Neuronal stem cell (in vitro differentiated cells): ENCODE data around the gene XYLT2.

Experiments
- DNase-seq: peaks from one replicate; pipeline ENCODE4 v3.0.0-alpha.2; 2013; ENCODE audit warnings: low spot score
- H2AFZ ChIP-seq: one replicate; pipeline ENCODE4 v1.6.1; 2013; ENCODE audit warnings: mild to moderate bottlenecking, low read length, inconsistent platforms
- H2AK5ac ChIP-seq: 2 replicates; pipeline ENCODE4 v1.6.1; 2013; ENCODE audit warnings: low read depth, mild to moderate bottlenecking, inconsistent platforms, low read length, moderate library complexity, mixed read lengths
- H2BK120ac ChIP-seq: 2 replicates; pipeline ENCODE4 v1.6.1; 2013; ENCODE audit warnings: low read depth, mild to moderate bottlenecking, inconsistent platforms, low read length, moderate library complexity, mixed read lengths
- H2BK12ac ChIP-seq: one replicate; pipeline ENCODE4 v1.6.1; 2013; ENCODE audit warnings: low read length, inconsistent platforms
- H2BK15ac ChIP-seq: 2 replicates; pipeline ENCODE4 v1.6.1; 2013; ENCODE audit warnings: mild to moderate bottlenecking, low read length, inconsistent platforms, mixed read lengths
- H2BK5ac ChIP-seq: one replicate; pipeline ENCODE4 v1.6.1; 2013; ENCODE audit warnings: inconsistent platforms, mild to moderate bottlenecking, low read length, moderate library complexity
- H3K14ac ChIP-seq: one replicate; pipeline ENCODE4 v1.6.1; 2013; ENCODE audit warnings: low read length, inconsistent platforms
- H3K18ac ChIP-seq: 2 replicates; pipeline ENCODE4 v1.6.1; 2013; ENCODE audit warnings: low read length, inconsistent platforms
- H3K23ac ChIP-seq: 2 replicates; pipeline ENCODE4 v1.6.1; 2013; ENCODE audit warnings: low read depth, mild to moderate bottlenecking, mixed read lengths, low read length, inconsistent platforms; ENCODE audit not compliant: poor library complexity
- H3K27ac ChIP-seq: replicated peaks from 3 replicates; pipeline ENCODE4 v1.5.1; 2013; ENCODE audit warnings: low read length, inconsistent platforms
- H3K27me3 ChIP-seq, 3 experiments: 2 replicates each; pipeline ENCODE4 v1.6.1; 2013; ENCODE audit warnings: low read length in 3 of 3, mild to moderate bottlenecking in 2 of 3, inconsistent platforms in 1 of 3, low read depth in 1 of 3, mixed read lengths in 1 of 3, moderate library complexity in 1 of 3; ENCODE audit not compliant: control insufficient read depth in 3 of 3, insufficient read depth in 3 of 3
- H3K36me3 ChIP-seq, 2 donors: replicated peaks in 1 of 2; 2 replicates each; pipeline ENCODE4 v1.6.1; 2013; ENCODE audit warnings: low read length in 2 of 2; ENCODE audit not compliant: control insufficient read depth in 2 of 2, insufficient read depth in 2 of 2
- H3K4ac ChIP-seq: 2 replicates; pipeline ENCODE4 v1.6.1; 2013; ENCODE audit warnings: inconsistent platforms, mild to moderate bottlenecking, low read length, moderate library complexity
- H3K4me1 ChIP-seq, 2 donors: 1 replicate in 1 of 2; 2 replicates in 1 of 2; pipeline ENCODE4 v1.6.1; 2013; ENCODE audit warnings: low read length in 2 of 2, low read depth in 1 of 2; ENCODE audit not compliant: control insufficient read depth in 2 of 2, insufficient read depth in 1 of 2
- H3K4me2 ChIP-seq: one replicate; pipeline ENCODE4 v1.6.1; 2013; ENCODE audit warnings: mild to moderate bottlenecking, low read length, inconsistent platforms; ENCODE audit not compliant: insufficient read depth, poor library complexity, severe bottlenecking
- H3K4me3 ChIP-seq, 2 donors: 2 replicates each; pipeline ENCODE4 v1.5.1; 2013; ENCODE audit warnings: low read length in 2 of 2, mild to moderate bottlenecking in 2 of 2, inconsistent platforms in 1 of 2, moderate library complexity in 1 of 2
- H3K79me1 ChIP-seq: one replicate; pipeline ENCODE4 v1.6.1; 2013; ENCODE audit warnings: low read depth, mild to moderate bottlenecking, inconsistent platforms, low read length, moderate library complexity
- H3K9ac ChIP-seq: one replicate; pipeline ENCODE4 v1.6.1; 2013; ENCODE audit warnings: mild to moderate bottlenecking, low read depth, low read length, inconsistent platforms; ENCODE audit not compliant: poor library complexity
- H3K9me3 ChIP-seq, 2 donors: replicated peaks in 1 of 2; 2 replicates each; pipeline versions ENCODE3 to v1.6.1; 2013; ENCODE audit warnings: low read length in 2 of 2, mild to moderate bottlenecking in 2 of 2, inconsistent platforms in 1 of 2, low read depth in 1 of 2, mixed read lengths in 1 of 2, moderate library complexity in 1 of 2; ENCODE audit not compliant: control insufficient read depth in 2 of 2, insufficient read depth in 1 of 2
- H4K8ac ChIP-seq: one replicate; pipeline ENCODE4 v1.6.1; 2013; ENCODE audit warnings: low read depth, mild to moderate bottlenecking, inconsistent platforms, low read length, moderate library complexity
- H4K91ac ChIP-seq: one replicate; pipeline ENCODE4 v1.6.1; 2013; ENCODE audit warnings: low read length, low read depth, mild to moderate bottlenecking, inconsistent platforms; ENCODE audit not compliant: poor library complexity
- WGBS, 2 donors: extraction: QIAGEN DNeasy Blood & Tissue Kit; methylation state at CpG; one replicate each; pipeline ENCODE4 v1.1.7; 2013; ENCODE audit warnings: missing lambda C conversion rate in 2 of 2, mixed read lengths in 1 of 2; ENCODE audit not compliant: insufficient read length in 2 of 2, insufficient replicate concordance in 1 of 2; ENCODE audit errors: extremely low coverage in 2 of 2; 5-methylcytosine and 5-hydroxymethylcytosine counted together

The XYLT2 gene

DNA sequence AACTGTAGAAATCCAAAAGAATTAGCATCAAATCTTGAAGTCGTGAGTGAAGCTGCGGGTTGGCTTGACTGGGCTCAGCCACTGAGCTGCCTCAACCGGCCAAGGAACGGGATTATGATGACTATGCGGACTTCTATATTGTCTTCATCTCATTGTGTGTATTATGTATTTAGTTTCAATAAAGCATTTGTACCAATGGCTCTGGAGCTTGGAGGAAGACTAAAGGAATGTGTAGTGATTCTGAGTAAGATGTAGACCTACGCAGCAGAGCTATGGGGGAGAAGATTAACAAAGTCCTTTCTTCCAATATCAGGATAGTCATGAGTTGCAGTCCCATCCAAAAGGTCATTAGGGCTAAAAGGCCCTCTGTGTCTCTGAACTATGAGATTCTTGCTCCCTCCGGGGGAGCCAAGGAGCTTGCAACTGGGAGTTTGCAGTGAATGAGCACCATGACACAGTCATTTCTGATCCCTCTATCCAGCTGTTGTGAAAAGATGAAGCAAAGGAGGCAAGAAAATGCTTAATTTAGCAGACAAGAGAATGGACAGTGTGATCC is 35.4 kb downstream of the XYLT2 start:
- Histone ChIP-seq H3K9ac (no peak overlapping the region), H3K4me2 (no peak overlapping the region), H2BK15ac (no peak overlapping the region), H3K4ac (no peak overlapping the region), H2BK120ac (no peak overlapping the region), H3K27ac (no peak overlapping the region), H2BK12ac (no peak overlapping the region), H3K4me3 (no peak overlapping the region), H3K36me3 (peaks cover 51 to 95% of the 10 kb centered on the region in 2 donors), H2BK5ac (no peak overlapping the region), H3K18ac (no peak overlapping the region), H3K23ac (no peak overlapping the region), H2AFZ (no peak overlapping the region), H2AK5ac (no peak overlapping the region), H4K8ac (no peak overlapping the region), H3K4me1 (no peaks in the 10 kb centered on the region), H3K14ac (no peak overlapping the region), H3K9me3 (no peaks in the 10 kb centered on the region), H4K91ac (no peak overlapping the region), H3K79me1 (no peaks in the 10 kb centered on the region), H3K27me3 (no peaks in the 10 kb centered on the region)
- no peak for DNase-seq
- WGBS, 2 donors = no CpG with 5 or more reads among the region's 7 CpGs

DNA sequence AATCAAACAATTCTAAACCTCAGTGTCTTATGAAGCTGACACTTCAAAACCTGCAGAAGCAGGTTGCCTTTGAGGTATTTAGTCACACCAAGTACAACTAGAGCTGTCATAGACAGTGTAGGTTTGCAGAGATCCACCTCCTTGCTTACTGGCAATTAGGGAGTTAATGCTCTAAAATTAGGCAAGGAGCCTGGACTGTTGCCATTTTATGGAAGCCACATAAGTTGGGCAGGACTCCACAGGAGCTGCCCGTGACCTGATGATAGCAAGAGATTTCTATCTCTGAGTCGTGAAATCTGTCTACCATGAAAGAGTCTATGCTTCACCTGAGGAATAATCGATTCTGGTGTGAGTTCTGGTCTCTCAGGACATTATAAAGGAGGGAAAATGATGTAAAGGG is 36.0 kb downstream of the XYLT2 start:
- no peak overlapping the region for H2BK15ac ChIP-seq
- H2BK5ac ChIP-seq = no peak overlapping the region
- no peak overlapping the region for H2AFZ ChIP-seq
- no peaks in the 10 kb centered on the region for H3K9me3 ChIP-seq
- no peak overlapping the region for H2AK5ac ChIP-seq
- H2BK120ac ChIP-seq = no peak overlapping the region
- H3K9ac ChIP-seq = no peak overlapping the region
- no peak overlapping the region for H3K4me2 ChIP-seq
- peaks cover 53 to 96% of the 10 kb centered on the region in 2 donors for H3K36me3 ChIP-seq
- DNase-seq = no peak
- H3K4me1 ChIP-seq = no peaks in the 10 kb centered on the region
- H4K8ac ChIP-seq = no peak overlapping the region
- no peaks in the 10 kb centered on the region for H3K79me1 ChIP-seq
- H3K4ac ChIP-seq = no peak overlapping the region
- no CpG with 5 or more reads among the region's 3 CpGs for WGBS, 2 donors
- no peak overlapping the region for H3K18ac ChIP-seq
- H4K91ac ChIP-seq = no peak overlapping the region
- H2BK12ac ChIP-seq = no peak overlapping the region
- no peak overlapping the region for H3K23ac ChIP-seq
- H3K4me3 ChIP-seq = no peak overlapping the region
- no peak overlapping the region for H3K27ac ChIP-seq
- no peaks in the 10 kb centered on the region for H3K27me3 ChIP-seq
- no peak overlapping the region for H3K14ac ChIP-seq

DNA sequence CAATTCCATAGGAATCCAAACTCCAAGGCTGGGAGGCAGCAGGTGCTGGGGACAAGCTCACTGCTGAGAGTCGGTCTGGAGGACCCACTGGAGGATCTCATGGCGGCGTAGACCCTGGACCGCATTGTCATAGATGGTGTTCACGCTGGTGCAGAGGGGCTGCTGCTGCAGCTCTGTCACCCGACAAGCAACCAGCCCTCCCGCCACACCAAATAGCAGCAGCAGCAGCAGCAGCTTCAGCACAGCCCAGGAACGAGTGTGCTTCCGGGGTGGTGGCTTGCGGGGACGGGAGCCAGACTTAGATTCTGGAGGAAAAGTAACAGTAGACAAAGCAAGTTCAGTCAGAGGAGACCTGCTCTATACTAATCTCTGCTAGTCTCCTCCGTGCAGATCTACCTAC is 37.0 kb downstream of the XYLT2 start:
- Histone ChIP-seq H3K27ac (no peak overlapping the region), H2BK120ac (no peak overlapping the region), H3K4ac (no peak overlapping the region), H4K91ac (no peak overlapping the region), H3K27me3 (no peaks in the 10 kb centered on the region), H4K8ac (no peak overlapping the region), H3K79me1 (no peaks in the 10 kb centered on the region), H3K14ac (no peak overlapping the region), H3K36me3 (peaks cover 60 to 98% of the 10 kb centered on the region in 2 donors), H3K9ac (no peak overlapping the region), H3K4me3 (no peak overlapping the region), H2AFZ (no peak overlapping the region), H2BK15ac (no peak overlapping the region), H3K4me1 (no peaks in the 10 kb centered on the region), H3K23ac (no peak overlapping the region), H3K9me3 (no peaks in the 10 kb centered on the region), H2BK12ac (no peak overlapping the region), H3K4me2 (no peak overlapping the region), H3K18ac (no peak overlapping the region), H2BK5ac (no peak overlapping the region), H2AK5ac (no peak overlapping the region)
- WGBS, 2 donors = no CpG with 5 or more reads among the region's 12 CpGs
- DNase-seq = no peak

GRCh38 chr17:50386510-50386909 is 40.6 kb downstream of the XYLT2 start:
- no peak overlapping the region for H3K4me3 ChIP-seq
- no peak overlapping the region for H3K14ac ChIP-seq
- H3K9ac ChIP-seq = no peak overlapping the region
- H4K91ac ChIP-seq = no peak overlapping the region
- H2BK5ac ChIP-seq = no peak overlapping the region
- no peak overlapping the region for H4K8ac ChIP-seq
- H3K27me3 ChIP-seq = no peaks in the 10 kb centered on the region
- no peak overlapping the region for H2BK12ac ChIP-seq
- no peaks in the 10 kb centered on the region for H3K4me1 ChIP-seq
- H3K23ac ChIP-seq = no peak overlapping the region
- no peak overlapping the region for H2AFZ ChIP-seq
- H2BK15ac ChIP-seq = no peak overlapping the region
- no peak overlapping the region for H2BK120ac ChIP-seq
- WGBS, 2 donors = no CpG with 5 or more reads among the region's 3 CpGs
- DNase-seq = no peak
- peaks cover 3% of the 10 kb centered on the region for H3K79me1 ChIP-seq
- no peak overlapping the region for H3K18ac ChIP-seq
- no peaks in the 10 kb centered on the region for H3K9me3 ChIP-seq
- H3K27ac ChIP-seq = no peak overlapping the region
- H2AK5ac ChIP-seq = no peak overlapping the region
- H3K4ac ChIP-seq = no peak overlapping the region
- H3K36me3 ChIP-seq = peaks cover 53 to 99% of the 10 kb centered on the region in 2 donors
- H3K4me2 ChIP-seq = no peak overlapping the region
